ENCODE measurements around the gene DUOX1. TPM values are rescaled to one million over a fixed set of nuclear protein-coding genes. Genes with fewer than 3 reads are reported as not detected.
A peak's percentile ranks its signal among the peaks of the same experiment; 100 is the strongest.

The DUOX1 gene
- total RNA-seq, 2 experiments from 2014 or later = 0.14 to 0.22 TPM

- no peak for DNase-seq
Observed at GRCh38 chr15:45114076-45114750, 15.6 kb upstream of the DUOX1 start, which contains the start of the genes DUOX2 and DUOXA2. Gene DUOX2, minus strand, starts transcription at chr15:45114172. Its CDS starts 761 bp downstream, at chr15:45113411. Gene DUOXA2, plus strand, starts transcription at chr15:45114326. Its CDS starts 280 bp downstream, at chr15:45114606.

GRCh38 chr15:45114751-45115085 lies 15.1 kb upstream of the DUOX1 start:
- Mint-ChIP-seq H3K27me3 (peaks cover 85% of the 10 kb centered on the region), H3K9me3 (no peaks in the 10 kb centered on the region), H3K36me3 (no peaks in the 10 kb centered on the region), H3K4me3 (no peak overlapping the region), H3K27ac (no peak overlapping the region), H3K4me1 (peaks cover 36% of the 10 kb centered on the region)
- DNase-seq = no peak

More at GRCh38 chr15:45114076-45114750, 15.6 kb upstream of the DUOX1 start, which contains the start of the genes DUOX2 and DUOXA2:
- Mint-ChIP-seq H3K4me3 (peak within 1 kb of the TSS; percentile 42), H3K27ac (no peak within 1 kb of the TSS), H3K4me1 (peaks cover 36% of the 10 kb centered on the region), H3K9me3 (no peaks in the 10 kb centered on the region), H3K27me3 (peaks cover 85% of the 10 kb centered on the region), H3K36me3 (no peaks in the 10 kb centered on the region)

GRCh38 chr15:45115312-45115820 lies 14.4 kb upstream of the DUOX1 start:
- no peak for DNase-seq
- no peak overlapping the region for H3K27ac Mint-ChIP-seq
- H3K4me1 Mint-ChIP-seq = peaks cover 36% of the 10 kb centered on the region
- peaks cover 79% of the 10 kb centered on the region for H3K27me3 Mint-ChIP-seq
- H3K9me3 Mint-ChIP-seq = no peaks in the 10 kb centered on the region
- H3K36me3 Mint-ChIP-seq = no peaks in the 10 kb centered on the region
- H3K4me3 Mint-ChIP-seq = no peak overlapping the region

- H3K27me3 Mint-ChIP-seq = peaks cover 80% of the 10 kb centered on the region
- no peak for DNase-seq
- H3K4me3 Mint-ChIP-seq = no peak overlapping the region
- H3K27ac Mint-ChIP-seq = no peak overlapping the region
- no peaks in the 10 kb centered on the region for H3K36me3 Mint-ChIP-seq
- no peaks in the 10 kb centered on the region for H3K9me3 Mint-ChIP-seq
- H3K4me1 Mint-ChIP-seq = peaks cover 36% of the 10 kb centered on the region
Observed at GRCh38 chr15:45116006-45116481, 13.8 kb upstream of the DUOX1 start.

- H3K27ac Mint-ChIP-seq = no peak overlapping the region
- no peaks in the 10 kb centered on the region for H3K36me3 Mint-ChIP-seq
- H3K9me3 Mint-ChIP-seq = no peaks in the 10 kb centered on the region
- H3K27me3 Mint-ChIP-seq = peaks cover 82% of the 10 kb centered on the region
- H3K4me1 Mint-ChIP-seq = peaks cover 36% of the 10 kb centered on the region
- H3K4me3 Mint-ChIP-seq = no peak overlapping the region
- no peak for DNase-seq
Observed at GRCh38 chr15:45116482-45117307, 13.1 kb upstream of the DUOX1 start.

GRCh38 chr15:45117308-45118130 lies 12.3 kb upstream of the DUOX1 start:
- Mint-ChIP-seq H3K9me3 (no peaks in the 10 kb centered on the region), H3K36me3 (no peaks in the 10 kb centered on the region), H3K27ac (no peak overlapping the region), H3K4me3 (peak overlapping the region; percentile 52), H3K27me3 (peaks cover 77% of the 10 kb centered on the region), H3K4me1 (peaks cover 28% of the 10 kb centered on the region)
- DNase-seq = no peak

GRCh38 chr15:45118131-45118588 lies 11.6 kb upstream of the DUOX1 start:
- H3K4me1 Mint-ChIP-seq = peaks cover 25% of the 10 kb centered on the region
- H3K27ac Mint-ChIP-seq = no peak overlapping the region
- H3K36me3 Mint-ChIP-seq = no peaks in the 10 kb centered on the region
- H3K9me3 Mint-ChIP-seq = no peaks in the 10 kb centered on the region
- peak overlapping the region; percentile 52 for H3K4me3 Mint-ChIP-seq
- DNase-seq = peak; percentile 84
- H3K27me3 Mint-ChIP-seq = peaks cover 77% of the 10 kb centered on the region

GRCh38 chr15:45118996-45119395 lies 10.8 kb upstream of the DUOX1 start:
- H3K4me3 Mint-ChIP-seq = no peak overlapping the region
- no peak for DNase-seq
- peaks cover 70% of the 10 kb centered on the region for H3K27me3 Mint-ChIP-seq
- H3K36me3 Mint-ChIP-seq = no peaks in the 10 kb centered on the region
- H3K9me3 Mint-ChIP-seq = no peaks in the 10 kb centered on the region
- H3K4me1 Mint-ChIP-seq = peaks cover 17% of the 10 kb centered on the region
- H3K27ac Mint-ChIP-seq = no peak overlapping the region

GRCh38 chr15:45120081-45120972 lies 9.5 kb upstream of the DUOX1 start:
- peaks cover 63% of the 10 kb centered on the region for H3K27me3 Mint-ChIP-seq
- DNase-seq = no peak
- H3K27ac Mint-ChIP-seq = no peak overlapping the region
- no peaks in the 10 kb centered on the region for H3K36me3 Mint-ChIP-seq
- peaks cover 11% of the 10 kb centered on the region for H3K4me1 Mint-ChIP-seq
- H3K9me3 Mint-ChIP-seq = no peaks in the 10 kb centered on the region
- H3K4me3 Mint-ChIP-seq = no peak overlapping the region

- no peak for DNase-seq
Observed at GRCh38 chr15:45121020-45121419, 8.8 kb upstream of the DUOX1 start.

GRCh38 chr15:45121706-45122417 lies 7.9 kb upstream of the DUOX1 start:
- Mint-ChIP-seq H3K9me3 (no peaks in the 10 kb centered on the region), H3K27ac (no peak overlapping the region), H3K4me1 (peaks cover 8% of the 10 kb centered on the region), H3K36me3 (no peaks in the 10 kb centered on the region), H3K4me3 (no peak overlapping the region), H3K27me3 (peaks cover 58% of the 10 kb centered on the region)
- DNase-seq = no peak

More at GRCh38 chr15:45121020-45121419, 8.8 kb upstream of the DUOX1 start:
- Mint-ChIP-seq H3K27ac (no peak overlapping the region), H3K4me1 (peaks cover 8% of the 10 kb centered on the region), H3K27me3 (peaks cover 63% of the 10 kb centered on the region), H3K36me3 (no peaks in the 10 kb centered on the region), H3K4me3 (no peak overlapping the region), H3K9me3 (no peaks in the 10 kb centered on the region)

- Mint-ChIP-seq H3K4me3 (no peak overlapping the region), H3K27ac (no peak overlapping the region), H3K27me3 (peaks cover 54% of the 10 kb centered on the region), H3K9me3 (no peaks in the 10 kb centered on the region), H3K4me1 (peaks cover 2% of the 10 kb centered on the region), H3K36me3 (no peaks in the 10 kb centered on the region)
- DNase-seq = no peak
Observed at GRCh38 chr15:45122719-45123118, 7.1 kb upstream of the DUOX1 start.

- DNase-seq = no peak
- no peaks in the 10 kb centered on the region for H3K4me1 Mint-ChIP-seq
- no peak overlapping the region for H3K4me3 Mint-ChIP-seq
- no peaks in the 10 kb centered on the region for H3K9me3 Mint-ChIP-seq
- no peak overlapping the region for H3K27ac Mint-ChIP-seq
- no peaks in the 10 kb centered on the region for H3K36me3 Mint-ChIP-seq
- peaks cover 54% of the 10 kb centered on the region for H3K27me3 Mint-ChIP-seq
Observed at GRCh38 chr15:45123397-45123796, 6.4 kb upstream of the DUOX1 start.

Data from activated naive CD8-positive, alpha-beta T cell treated with anti-CD3 and anti-CD28 coated beads for 36 hours (primary cell).